ENCODE measurements around the gene ATXN3L.

Gene ATXN3L

DNA sequence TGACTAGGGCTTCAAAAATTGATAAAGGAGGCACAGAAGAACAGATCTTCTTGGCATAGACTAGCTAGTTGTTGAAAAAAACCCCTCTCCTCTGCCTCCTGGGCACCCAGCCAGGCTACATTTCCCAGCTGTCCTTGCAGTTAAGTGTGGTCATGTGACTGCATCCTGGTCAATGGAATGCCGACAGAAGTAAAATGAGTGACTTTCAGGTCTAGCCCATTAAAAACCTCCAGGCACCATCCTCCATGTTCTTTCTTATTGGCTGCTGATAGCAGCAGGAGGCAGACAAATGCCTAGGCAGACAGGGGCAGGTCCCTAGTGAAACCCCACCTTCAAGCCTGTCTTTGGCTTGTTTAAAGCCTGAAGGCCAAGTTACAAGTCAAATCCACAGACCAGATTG is 35.3 kb downstream of the ATXN3L start:
- H4K20me1 ChIP-seq (ENCODE audit: insufficient read depth, low read length, poor library complexity, severe bottlenecking): no peaks in the 10 kb centered on the region
- no peak overlapping the region for H3K4me3 ChIP-seq (ENCODE audit: low read length, poor library complexity, severe bottlenecking)
- H2AFZ ChIP-seq (ENCODE audit: low read length): no peak overlapping the region
- H3K9me3 ChIP-seq (ENCODE audit: insufficient read depth, low read depth, low read length): no peaks in the 10 kb centered on the region; the same call in 1 of the 2 replicates
- no peaks in the 10 kb centered on the region for H3K9me2 ChIP-seq (replicated peaks; ENCODE audit: low read depth, low read length)
- no peaks in the 10 kb centered on the region for H3K36me3 ChIP-seq (ENCODE audit: insufficient read depth, low read length)
- no peak overlapping the region for H3K9ac ChIP-seq (ENCODE audit: low read depth, low read length, poor library complexity, severe bottlenecking)
- TF ChIP-seq CTCF (conservative IDR thresholded peaks at IDR 0.05; ENCODE audit: low read length) (no peak), EZH2phosphoT487 (IDR thresholded peaks at IDR 0.05; ENCODE audit: borderline replicate concordance) (no peak)
- H3K27me3 ChIP-seq (ENCODE audit: insufficient read depth, low read length, poor library complexity, severe bottlenecking): no peaks in the 10 kb centered on the region
- H3K4me1 ChIP-seq (ENCODE audit: insufficient read depth, low read length, poor library complexity, severe bottlenecking): peaks cover 14% of the 10 kb centered on the region
- H3K79me2 ChIP-seq (ENCODE audit: insufficient read depth, low read length): no peaks in the 10 kb centered on the region
- no peak overlapping the region for H3K4me2 ChIP-seq (ENCODE audit: low read depth, low read length, poor library complexity, severe bottlenecking)
- H3F3A ChIP-seq (ENCODE audit: low read depth): no peaks in the 10 kb centered on the region

DNA sequence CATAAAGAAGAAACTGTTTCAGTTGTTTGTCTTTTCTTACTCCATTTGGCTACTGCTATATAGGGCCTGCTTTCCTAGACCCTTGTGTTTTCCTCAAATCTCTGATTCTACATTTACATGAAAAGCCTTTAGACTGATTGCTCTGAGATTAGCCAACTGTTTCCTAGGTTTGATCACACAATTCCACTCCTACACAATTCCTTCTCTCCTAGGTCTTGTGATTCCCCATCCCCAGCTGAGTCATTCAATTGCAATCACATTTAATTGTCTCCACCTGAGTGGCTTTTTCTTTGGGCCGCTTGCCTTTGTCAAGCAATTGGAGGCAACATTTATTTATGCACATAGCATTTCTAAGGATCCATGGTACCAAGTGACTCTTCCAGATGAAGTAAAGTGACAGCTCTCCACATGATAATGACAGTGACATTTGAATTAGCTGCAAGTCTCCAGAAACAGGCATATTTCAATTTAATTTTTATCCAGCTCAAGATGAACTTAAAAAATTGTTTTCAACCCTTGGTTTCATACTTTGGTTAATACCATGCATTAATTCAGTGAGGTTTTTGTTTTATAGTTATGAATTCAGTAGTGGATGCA is 35.8 kb downstream of the ATXN3L start:
- H3K9me2 ChIP-seq (replicated peaks; ENCODE audit: low read depth, low read length): no peaks in the 10 kb centered on the region
- no peaks in the 10 kb centered on the region for H3K36me3 ChIP-seq (ENCODE audit: insufficient read depth, low read length)
- H3K4me1 ChIP-seq (ENCODE audit: insufficient read depth, low read length, poor library complexity, severe bottlenecking): peaks cover 14% of the 10 kb centered on the region

DNA sequence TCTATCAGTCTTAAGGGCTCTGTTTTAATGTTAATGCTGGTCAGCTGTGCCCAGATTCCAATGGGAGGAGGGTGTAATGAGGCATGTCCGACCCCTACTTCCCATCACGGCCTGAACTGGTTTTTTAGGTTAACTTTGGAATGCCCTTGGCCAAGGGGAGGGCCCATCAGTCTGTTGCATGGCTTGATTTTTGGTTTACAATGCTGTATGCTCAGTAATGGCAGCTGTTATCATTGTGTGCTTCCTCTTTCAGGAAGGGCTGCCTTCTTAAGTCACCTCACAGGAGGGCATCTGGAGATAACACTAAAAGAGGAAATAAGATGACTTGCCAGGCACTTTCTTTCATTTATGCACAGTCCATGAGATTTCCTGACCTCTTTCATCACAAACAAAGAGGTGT is 36.3 kb downstream of the ATXN3L start:
- H3K9me3 ChIP-seq (ENCODE audit: insufficient read depth, low read depth, low read length): no peaks in the 10 kb centered on the region; the same call in 1 of the 2 replicates
- H3K79me2 ChIP-seq (ENCODE audit: insufficient read depth, low read length): no peaks in the 10 kb centered on the region
- no peaks in the 10 kb centered on the region for H4K20me1 ChIP-seq (ENCODE audit: insufficient read depth, low read length, poor library complexity, severe bottlenecking)
- H3F3A ChIP-seq (ENCODE audit: low read depth): no peaks in the 10 kb centered on the region
- peaks cover 14% of the 10 kb centered on the region for H3K4me1 ChIP-seq (ENCODE audit: insufficient read depth, low read length, poor library complexity, severe bottlenecking)
- peak overlapping the region; percentile 32 for H3K4me2 ChIP-seq (ENCODE audit: low read depth, low read length, poor library complexity, severe bottlenecking)
- H3K36me3 ChIP-seq (ENCODE audit: insufficient read depth, low read length): no peaks in the 10 kb centered on the region
- H3K9ac ChIP-seq (ENCODE audit: low read depth, low read length, poor library complexity, severe bottlenecking): no peak overlapping the region
- H3K27me3 ChIP-seq (ENCODE audit: insufficient read depth, low read length, poor library complexity, severe bottlenecking): no peaks in the 10 kb centered on the region
- no peak for TF ChIP-seq CTCF (conservative IDR thresholded peaks at IDR 0.05; ENCODE audit: low read length)
- TF ChIP-seq EZH2phosphoT487 (IDR thresholded peaks at IDR 0.05; ENCODE audit: borderline replicate concordance): no peak
- 0 out of 2 replicates have a peak overlapping the region, but pooled peaks have one; percentile 19 for H2AFZ ChIP-seq (ENCODE audit: low read length)
- H3K9me2 ChIP-seq (replicated peaks; ENCODE audit: low read depth, low read length): no peaks in the 10 kb centered on the region
- H3K4me3 ChIP-seq (ENCODE audit: low read length, poor library complexity, severe bottlenecking): no peak overlapping the region

More for the DNA sequence above, 35.8 kb downstream of the ATXN3L start:
- 0 out of 2 replicates have a peak overlapping the region, but pooled peaks have one; percentile 19 for H2AFZ ChIP-seq (ENCODE audit: low read length)
- H3K9me3 ChIP-seq (ENCODE audit: insufficient read depth, low read depth, low read length): no peaks in the 10 kb centered on the region; the same call in 1 of the 2 replicates
- peak overlapping the region; percentile 32 for H3K4me2 ChIP-seq (ENCODE audit: low read depth, low read length, poor library complexity, severe bottlenecking)
- no peaks in the 10 kb centered on the region for H3F3A ChIP-seq (ENCODE audit: low read depth)
- H3K27me3 ChIP-seq (ENCODE audit: insufficient read depth, low read length, poor library complexity, severe bottlenecking): no peaks in the 10 kb centered on the region
- H3K9ac ChIP-seq (ENCODE audit: low read depth, low read length, poor library complexity, severe bottlenecking): no peak overlapping the region
- TF ChIP-seq CTCF (conservative IDR thresholded peaks at IDR 0.05; ENCODE audit: low read length): no peak
- TF ChIP-seq EZH2phosphoT487 (IDR thresholded peaks at IDR 0.05; ENCODE audit: borderline replicate concordance): no peak
- no peaks in the 10 kb centered on the region for H4K20me1 ChIP-seq (ENCODE audit: insufficient read depth, low read length, poor library complexity, severe bottlenecking)
- no peaks in the 10 kb centered on the region for H3K79me2 ChIP-seq (ENCODE audit: insufficient read depth, low read length)
- no peak overlapping the region for H3K4me3 ChIP-seq (ENCODE audit: low read length, poor library complexity, severe bottlenecking)
